Body of pancreas (tissue), 4 donors: ENCODE results near the gene E2F3. TPM values are rescaled to one million over a fixed set of nuclear protein-coding genes. Genes with fewer than 3 reads are reported as not detected.

ENCODE experiments used
- ATAC-seq: fragments of 150-250 bp; one replicate; pipeline ENCODE4 v1.9.1; 2016
- DNase-seq, 4 donors: peaks; one replicate each; pipeline ENCODE4 v3.0.0-alpha.2; 2019
- H3K27ac ChIP-seq, 4 donors: fragments of 200-600 bp; sonication (generic); 1 replicate in 3 of 4; 2 replicates in 1 of 4; pipeline versions ENCODE4 v1.5.1 to v1.6.1; 2016 to 2019; ENCODE audit warnings: mild to moderate bottlenecking in 1 of 4, mixed read lengths in 1 of 4, moderate library complexity in 1 of 4
- H3K27me3 ChIP-seq, 2 donors: fragments of 200-600 bp; sonication (generic); one replicate each; pipeline ENCODE4 v1.6.0; 2016; ENCODE audit warnings: mild to moderate bottlenecking in 1 of 2
- H3K36me3 ChIP-seq, 2 donors: fragments of 200-600 bp; sonication (generic); replicated peaks in 1 of 2; 2 replicates each; pipeline ENCODE4 v1.5.1; 2016; ENCODE audit warnings: low read depth in 2 of 2; ENCODE audit not compliant: insufficient read depth in 1 of 2
- H3K4me1 ChIP-seq: fragments of 200-600 bp; sonication (generic); one replicate; pipeline ENCODE4 v1.6.0; 2016
- H3K4me3 ChIP-seq, 2 donors: fragments of 200-600 bp; sonication (generic); 1 replicate in 1 of 2; 2 replicates in 1 of 2; pipeline ENCODE4 v1.5.1; 2016 to 2019
- H3K9me3 ChIP-seq, 3 donors: fragments of 200-600 bp; sonication (generic); 1 replicate in 2 of 3; 2 replicates in 1 of 3; pipeline ENCODE4 v1.5.1; 2016
- POLR2A ChIP-seq, 3 donors: fragments of 450-650 bp; IDR thresholded peaks; one replicate each; pipeline ENCODE4 v1.6.1; 2016; ENCODE audit warnings: antibody characterized with exemption in 3 of 3, mild to moderate bottlenecking in 2 of 3
- WGBS, 2 donors: methylation state at CpG; one replicate each; pipeline ENCODE4 v1.1.5; 2017; 5-methylcytosine and 5-hydroxymethylcytosine counted together
- intact Hi-C: fragments of 100-400 bp; cut with DNase I; formaldehyde crosslinking; loops from one replicate; pipeline ENCODE4 v1.15.1; 2023
- total RNA-seq, 2 donors: library from RNA; depleted of rRNA; stranded (reverse); fragments of >200 nt; gene quantifications; one replicate each; pipeline ENCODE4 v1.1.0, GENCODE V29; 2016
- TF ChIP-seq, protein P1 (sequence below), 7 experiments: fragments of 450-650 bp in 4 of 7; fragments of 200-600 bp in 3 of 7; sonication (generic) in 3 of 7; IDR thresholded peaks; one replicate each; pipeline ENCODE4 v1.5.1; 2016 to 2019; ENCODE audit warnings: antibody characterized with exemption in 7 of 7

Gene E2F3
- total RNA-seq, 2 donors from 2014 or later: 2.0 to 2.3 TPM

DNA sequence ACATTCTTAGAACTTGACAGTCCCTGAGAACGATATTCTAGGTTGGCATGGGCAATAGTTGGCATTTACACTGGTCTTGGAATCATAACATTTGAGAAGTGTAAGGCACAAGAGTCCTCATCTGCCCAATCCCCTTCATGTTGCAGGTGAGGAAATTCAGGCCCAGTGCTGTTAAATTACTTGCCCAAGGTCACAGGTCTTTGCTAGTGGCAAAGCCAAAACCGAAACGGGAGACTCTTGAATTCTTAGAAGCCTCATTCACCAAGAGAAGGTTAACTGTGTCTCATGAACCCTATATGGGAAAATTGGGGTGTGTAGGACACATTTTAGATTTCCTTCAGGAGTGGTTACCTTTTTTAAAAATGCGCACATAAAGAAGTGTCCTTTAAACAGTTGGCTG is 7.2 kb downstream of the E2F3 start:
- Histone ChIP-seq H3K9me3 (no peaks in the 10 kb centered on the region), H3K4me3 (no peak overlapping the region), H3K27me3 (no peaks in the 10 kb centered on the region), H3K36me3 (no peaks in the 10 kb centered on the region), H3K4me1 (peaks cover 10% of the 10 kb centered on the region), H3K27ac (no peak overlapping the region)
- TF ChIP-seq POLR2A (IDR thresholded peaks at IDR 0.05): no peak
- TF ChIP-seq, protein P1, sequence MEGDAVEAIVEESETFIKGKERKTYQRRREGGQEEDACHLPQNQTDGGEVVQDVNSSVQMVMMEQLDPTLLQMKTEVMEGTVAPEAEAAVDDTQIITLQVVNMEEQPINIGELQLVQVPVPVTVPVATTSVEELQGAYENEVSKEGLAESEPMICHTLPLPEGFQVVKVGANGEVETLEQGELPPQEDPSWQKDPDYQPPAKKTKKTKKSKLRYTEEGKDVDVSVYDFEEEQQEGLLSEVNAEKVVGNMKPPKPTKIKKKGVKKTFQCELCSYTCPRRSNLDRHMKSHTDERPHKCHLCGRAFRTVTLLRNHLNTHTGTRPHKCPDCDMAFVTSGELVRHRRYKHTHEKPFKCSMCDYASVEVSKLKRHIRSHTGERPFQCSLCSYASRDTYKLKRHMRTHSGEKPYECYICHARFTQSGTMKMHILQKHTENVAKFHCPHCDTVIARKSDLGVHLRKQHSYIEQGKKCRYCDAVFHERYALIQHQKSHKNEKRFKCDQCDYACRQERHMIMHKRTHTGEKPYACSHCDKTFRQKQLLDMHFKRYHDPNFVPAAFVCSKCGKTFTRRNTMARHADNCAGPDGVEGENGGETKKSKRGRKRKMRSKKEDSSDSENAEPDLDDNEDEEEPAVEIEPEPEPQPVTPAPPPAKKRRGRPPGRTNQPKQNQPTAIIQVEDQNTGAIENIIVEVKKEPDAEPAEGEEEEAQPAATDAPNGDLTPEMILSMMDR (IDR thresholded peaks at IDR 0.05): no peak
- DNase-seq: no peak
- WGBS, 2 donors: 85 to 87% methylated on average over 4 of the region's 4 CpGs
- no peak for ATAC-seq
- intact Hi-C loops: no loop called here

DNA sequence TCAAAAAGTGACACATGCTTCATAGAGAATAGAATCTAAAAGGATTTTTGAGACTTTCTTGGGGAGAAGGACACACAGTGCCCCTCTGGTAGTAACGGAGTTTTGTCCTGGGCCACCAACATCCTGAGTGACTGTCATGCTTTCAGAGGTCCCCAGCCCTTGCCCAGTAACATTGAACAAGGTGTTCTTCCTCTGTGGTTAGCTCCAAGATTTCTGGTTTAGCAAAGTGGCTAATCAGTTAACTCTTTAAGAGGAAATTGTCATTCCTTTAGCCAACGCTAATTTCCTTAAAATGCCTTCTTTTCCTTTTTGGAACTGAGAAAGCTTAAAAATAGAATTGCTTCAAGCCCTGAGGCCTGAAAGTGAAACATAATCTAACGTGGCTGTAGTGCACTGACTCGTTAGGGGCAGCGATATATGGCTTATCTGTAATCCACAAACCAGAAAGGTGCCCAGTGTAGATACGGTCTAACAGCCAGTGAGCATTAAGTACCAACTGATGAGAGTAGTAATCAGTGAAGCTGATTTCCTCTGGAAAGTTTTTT is 7.8 kb downstream of the E2F3 start:
- no peak for TF ChIP-seq POLR2A (IDR thresholded peaks at IDR 0.05)
- TF ChIP-seq, protein P1 (IDR thresholded peaks at IDR 0.05): no peak
- no peak overlapping the region for H3K27ac ChIP-seq
- no peaks in the 10 kb centered on the region for H3K9me3 ChIP-seq
- ATAC-seq (no peak), DNase-seq (no peak)
- H3K4me3 ChIP-seq: no peak overlapping the region
- H3K4me1 ChIP-seq: peaks cover 4% of the 10 kb centered on the region
- intact Hi-C loops: no loop called here
- H3K27me3 ChIP-seq: no peaks in the 10 kb centered on the region
- H3K36me3 ChIP-seq: no peaks in the 10 kb centered on the region
- 67 to 75% methylated on average over 6 of the region's 6 CpGs for WGBS, 2 donors

DNA sequence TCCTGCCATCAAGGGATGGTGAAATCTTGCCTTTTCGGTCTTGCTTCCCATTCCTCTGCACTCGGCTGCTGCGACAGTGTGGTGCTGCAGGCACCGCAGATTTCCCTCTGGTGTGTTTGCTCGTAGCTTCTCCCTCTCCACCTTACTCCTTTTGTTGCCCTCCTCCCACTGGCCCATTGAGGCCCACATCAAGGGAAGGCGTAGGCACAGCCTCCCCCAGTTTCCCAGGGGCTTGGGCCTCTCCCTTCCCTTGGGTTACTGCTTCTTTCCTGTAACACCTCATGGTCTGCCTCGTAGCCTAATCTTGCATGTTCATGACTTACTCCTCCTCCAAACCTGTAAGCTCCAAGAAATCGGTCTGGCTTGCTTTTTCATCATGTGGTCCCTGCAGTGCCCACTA is 9.9 kb downstream of the E2F3 start:
- no peak for ATAC-seq
- no peak overlapping the region for H3K27ac ChIP-seq
- H3K9me3 ChIP-seq: no peaks in the 10 kb centered on the region
- WGBS, 2 donors: 86 to 97% methylated on average over 8 of the region's 8 CpGs
- H3K4me1 ChIP-seq: no peaks in the 10 kb centered on the region
- no peaks in the 10 kb centered on the region for H3K36me3 ChIP-seq
- no peaks in the 10 kb centered on the region for H3K27me3 ChIP-seq
- no peak for DNase-seq
- no peak overlapping the region for H3K4me3 ChIP-seq
- intact Hi-C loops: no loop called here
- no peak for TF ChIP-seq POLR2A (IDR thresholded peaks at IDR 0.05)
- TF ChIP-seq, protein P1 (IDR thresholded peaks at IDR 0.05): no peak

DNA sequence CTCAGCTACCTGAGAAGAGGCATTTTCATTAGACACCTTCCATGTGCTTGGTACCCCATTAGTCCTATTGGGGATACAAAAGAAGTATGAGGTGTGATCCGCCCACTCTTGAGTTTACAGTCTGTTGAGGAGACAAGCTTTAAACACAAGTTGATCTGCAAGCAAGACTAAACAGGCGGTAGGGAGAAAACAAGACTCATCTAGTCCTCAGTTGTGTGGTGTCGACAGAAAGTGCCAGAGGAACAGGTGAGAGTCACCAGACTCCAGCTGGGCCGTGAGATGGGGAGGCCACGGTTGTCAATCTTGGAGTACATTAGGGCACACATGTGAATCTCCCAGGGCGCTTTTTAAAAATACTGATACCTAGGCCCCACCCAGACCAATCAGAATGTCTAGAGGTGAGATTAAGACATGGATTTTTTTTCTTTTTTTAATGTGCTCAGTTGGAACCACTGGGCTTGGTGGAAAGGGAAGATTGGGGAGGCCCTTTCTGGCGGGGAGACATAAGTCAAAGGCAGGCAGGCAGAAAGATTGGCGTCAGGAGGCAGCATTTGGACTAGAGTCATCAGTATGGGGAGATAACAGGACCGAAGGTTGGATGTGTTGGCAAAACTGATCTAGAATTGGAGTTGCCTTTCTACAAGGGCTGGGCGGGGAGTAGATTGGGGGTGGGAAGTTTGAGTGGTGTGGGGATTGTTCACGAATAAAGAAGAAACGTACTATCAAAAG is 10.4 kb downstream of the E2F3 start:
- Histone ChIP-seq H3K4me3 (no peak overlapping the region), H3K27ac (no peak overlapping the region), H3K4me1 (no peaks in the 10 kb centered on the region), H3K36me3 (no peaks in the 10 kb centered on the region), H3K27me3 (no peaks in the 10 kb centered on the region), H3K9me3 (no peaks in the 10 kb centered on the region)
- DNase-seq (no peak), ATAC-seq (no peak)
- intact Hi-C loops: no loop called here
- 92% methylated on average over 12 of the region's 12 CpGs for WGBS, 2 donors
- TF ChIP-seq, protein P1 (IDR thresholded peaks at IDR 0.05): no peak

DNA sequence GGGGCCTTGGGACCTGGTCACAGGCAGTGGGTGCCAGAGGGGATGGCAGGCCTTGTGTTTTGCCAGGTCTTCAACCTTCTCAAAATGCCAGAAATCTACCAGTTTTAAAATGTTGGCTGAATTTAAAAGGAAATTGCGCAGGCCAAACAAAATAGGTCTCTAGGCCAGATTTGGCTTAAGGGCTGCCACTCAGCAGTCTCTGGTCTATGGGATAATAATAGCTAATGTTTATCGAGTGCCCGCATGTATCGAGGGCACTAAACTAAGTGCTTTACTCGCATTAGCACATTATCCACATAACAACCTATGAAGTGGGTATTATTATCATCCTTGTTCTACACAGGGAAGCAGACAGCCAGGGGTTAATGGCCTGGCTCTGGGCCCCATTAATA is 11.0 kb downstream of the E2F3 start:
- no peaks in the 10 kb centered on the region for H3K4me1 ChIP-seq
- H3K27me3 ChIP-seq: no peaks in the 10 kb centered on the region
- ATAC-seq: no peak
- no peaks in the 10 kb centered on the region for H3K36me3 ChIP-seq
- TF ChIP-seq, protein P1 (IDR thresholded peaks at IDR 0.05): no peak
- TF ChIP-seq POLR2A (IDR thresholded peaks at IDR 0.05): no peak
- no peaks in the 10 kb centered on the region for H3K9me3 ChIP-seq
- H3K27ac ChIP-seq: no peak overlapping the region
- intact Hi-C loops: no loop called here
- WGBS, 2 donors: 97% methylated on average over 5 of the region's 5 CpGs
- DNase-seq: no peak
- H3K4me3 ChIP-seq: no peak overlapping the region
